Ectodermal cell (in vitro differentiated cells): ENCODE data around the gene SH3GL3.
A peak's percentile ranks its signal among the peaks of the same experiment; 100 is the strongest.

ENCODE experiments used
- H3K27ac ChIP-seq: 2 replicates; pipeline ENCODE4 v1.7.0; 2013; ENCODE audit warnings: mild to moderate bottlenecking, low read depth, low read length; ENCODE audit not compliant: insufficient read depth, poor library complexity, severe bottlenecking
- H3K27me3 ChIP-seq: 2 replicates; pipeline ENCODE4 v1.7.0; 2013; ENCODE audit warnings: mild to moderate bottlenecking, low read length; ENCODE audit not compliant: insufficient read depth, control insufficient read depth, poor library complexity, severe bottlenecking
- H3K36me3 ChIP-seq: one replicate; pipeline ENCODE4 v1.7.0; 2013; ENCODE audit warnings: low read length; ENCODE audit not compliant: control insufficient read depth, insufficient read depth
- H3K4me1 ChIP-seq: one replicate; pipeline ENCODE4 v1.7.0; 2013; ENCODE audit warnings: low read length; ENCODE audit not compliant: control insufficient read depth, insufficient read depth
- H3K4me3 ChIP-seq: 2 replicates; pipeline ENCODE4 v1.7.0; 2013; ENCODE audit warnings: low read depth, low read length, control low read depth; ENCODE audit not compliant: insufficient read depth
- H3K9me3 ChIP-seq: 2 replicates; pipeline ENCODE4 v1.7.0; 2013; ENCODE audit warnings: mild to moderate bottlenecking, low read length, moderate library complexity; ENCODE audit not compliant: control insufficient read depth
- WGBS, 2 experiments: methylation state at CpG; one replicate each; pipeline ENCODE4 v1.1.7; 2013; ENCODE audit warnings: missing lambda C conversion rate in 2 of 2; 5-methylcytosine and 5-hydroxymethylcytosine counted together

SH3GL3 gene

DNA sequence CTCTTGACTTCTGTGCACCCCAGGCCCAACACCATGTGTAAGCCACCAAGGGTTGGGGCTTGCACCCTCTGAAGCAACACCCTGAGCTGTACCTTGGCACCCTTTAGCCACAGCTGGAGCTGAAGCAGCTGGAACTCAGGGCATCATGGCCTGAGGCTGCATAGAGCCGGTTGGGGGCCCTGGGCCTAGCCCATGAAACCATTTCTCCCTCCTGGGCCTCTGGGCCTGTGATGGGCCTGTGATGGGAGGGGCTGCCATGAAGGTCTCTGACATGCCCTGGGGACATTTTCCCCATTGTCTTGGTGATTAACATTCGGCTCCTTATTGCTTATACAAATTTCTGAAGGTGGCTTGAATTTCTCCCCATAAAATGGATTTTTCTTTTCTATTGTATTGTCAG, 184.4 kb downstream of the SH3GL3 start:
- H3K27me3 ChIP-seq = no peaks in the 10 kb centered on the region
- WGBS, 2 experiments = 89 to 91% methylated on average over 2 of the region's 2 CpGs
- no peaks in the 10 kb centered on the region for H3K36me3 ChIP-seq
- no peaks in the 10 kb centered on the region for H3K4me1 ChIP-seq
- no peak overlapping the region for H3K4me3 ChIP-seq
- no peaks in the 10 kb centered on the region for H3K9me3 ChIP-seq
- H3K27ac ChIP-seq = no peak overlapping the region

DNA sequence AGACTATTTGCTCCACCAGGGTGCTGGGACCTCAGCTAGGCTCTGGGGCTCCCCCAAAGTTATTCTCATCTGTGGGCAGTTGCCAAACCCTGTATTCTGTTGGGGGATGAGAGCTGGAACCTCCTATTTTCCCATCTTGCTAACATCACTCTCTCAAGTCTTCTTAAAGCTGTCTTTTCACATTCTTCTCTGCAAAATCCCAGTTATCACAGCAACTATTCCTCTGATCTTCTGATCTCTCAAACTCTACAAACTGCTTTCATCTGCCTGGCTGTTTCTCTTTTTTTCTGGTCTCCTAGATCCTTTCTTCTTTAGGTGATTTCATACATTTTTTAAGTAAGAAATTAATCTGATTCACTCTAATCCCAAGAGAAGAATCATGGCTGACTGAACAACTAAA, 196.1 kb downstream of the SH3GL3 start:
- no peak overlapping the region for H3K27ac ChIP-seq
- no peaks in the 10 kb centered on the region for H3K4me1 ChIP-seq
- no peaks in the 10 kb centered on the region for H3K27me3 ChIP-seq
- H3K4me3 ChIP-seq = no peak overlapping the region
- H3K9me3 ChIP-seq = no peaks in the 10 kb centered on the region
- H3K36me3 ChIP-seq = no peaks in the 10 kb centered on the region

DNA sequence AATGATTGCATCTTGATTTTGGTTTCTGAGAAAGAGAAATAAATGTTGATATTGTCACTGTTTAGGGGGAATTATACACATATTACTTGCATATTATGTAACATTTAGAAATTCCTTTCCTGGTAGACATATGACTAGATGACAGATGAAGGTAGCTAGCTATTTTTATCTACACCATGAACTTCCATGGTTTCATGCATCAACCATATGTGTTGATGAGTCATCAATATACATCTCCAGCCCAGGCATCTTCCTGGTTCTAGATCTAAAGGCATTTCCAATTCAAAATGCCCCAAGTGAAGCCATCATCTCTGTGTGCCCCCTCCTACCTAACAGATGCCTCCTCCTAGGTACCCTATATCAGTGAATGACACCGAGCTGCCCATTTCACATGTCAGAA, 197.3 kb downstream of the SH3GL3 start:
- Histone ChIP-seq H3K4me1 (no peaks in the 10 kb centered on the region), H3K4me3 (no peak overlapping the region), H3K36me3 (no peaks in the 10 kb centered on the region), H3K27ac (no peak overlapping the region), H3K27me3 (no peaks in the 10 kb centered on the region), H3K9me3 (no peaks in the 10 kb centered on the region)
- 94 to 98% methylated on average over 1 of the region's 1 CpG for WGBS, 2 experiments

DNA sequence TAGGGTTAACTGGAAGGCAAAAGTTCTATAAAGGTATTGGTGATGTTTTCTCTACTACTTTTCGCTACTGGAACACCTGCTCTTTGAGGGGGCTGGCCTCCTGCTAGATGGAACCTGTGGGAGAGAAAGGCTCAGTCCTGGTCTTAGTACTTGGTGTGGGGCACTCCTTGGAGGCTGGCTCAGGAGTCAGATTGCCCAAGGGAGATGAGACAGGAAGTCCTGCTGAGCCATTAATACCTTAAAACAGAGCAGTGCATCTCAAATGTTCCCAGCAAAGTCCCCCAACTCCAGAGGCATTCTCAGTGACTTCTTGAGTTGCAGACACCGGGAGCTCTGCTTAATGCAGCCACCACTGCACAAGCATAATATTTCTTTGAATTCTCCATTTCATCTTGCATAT, 203.7 kb downstream of the SH3GL3 start:
- WGBS, 2 experiments = 91 to 94% methylated on average over 2 of the region's 2 CpGs
- Histone ChIP-seq H3K27me3 (peaks cover 41% of the 10 kb centered on the region), H3K9me3 (no peaks in the 10 kb centered on the region), H3K36me3 (no peaks in the 10 kb centered on the region), H3K27ac (no peak overlapping the region), H3K4me3 (no peak overlapping the region), H3K4me1 (peaks cover 3% of the 10 kb centered on the region)

GRCh38 chr15:83651541-83651940, 204.4 kb downstream of the SH3GL3 start:
- H3K4me1 ChIP-seq = peaks cover 4% of the 10 kb centered on the region
- H3K27me3 ChIP-seq = peaks cover 48% of the 10 kb centered on the region
- WGBS, 2 experiments = 93 to 95% methylated on average over 6 of the region's 6 CpGs
- H3K9me3 ChIP-seq = no peaks in the 10 kb centered on the region
- H3K36me3 ChIP-seq = no peaks in the 10 kb centered on the region
- H3K4me3 ChIP-seq = no peak overlapping the region
- no peak overlapping the region for H3K27ac ChIP-seq

- WGBS, 2 experiments = 87 to 96% methylated on average over 5 of the region's 5 CpGs
- Histone ChIP-seq H3K36me3 (no peaks in the 10 kb centered on the region), H3K4me1 (peaks cover 4% of the 10 kb centered on the region), H3K27me3 (peaks cover 54% of the 10 kb centered on the region), H3K9me3 (no peaks in the 10 kb centered on the region), H3K4me3 (no peak overlapping the region), H3K27ac (no peak overlapping the region)
These were observed 205.6 kb downstream of the SH3GL3 start for GRCh38 chr15:83652626-83653204.

GRCh38 chr15:83653288-83653638, 206.1 kb downstream of the SH3GL3 start:
- 31% methylated on average over 18 of the region's 18 CpGs for WGBS, 2 experiments
- Histone ChIP-seq H3K36me3 (no peaks in the 10 kb centered on the region), H3K4me1 (peaks cover 4% of the 10 kb centered on the region), H3K4me3 (peak overlapping the region; percentile 33), H3K27ac (no peak overlapping the region), H3K9me3 (no peaks in the 10 kb centered on the region), H3K27me3 (peaks cover 54% of the 10 kb centered on the region)

- peaks cover 54% of the 10 kb centered on the region for H3K27me3 ChIP-seq
- H3K4me3 ChIP-seq = peak within 1 kb of the TSS; percentile 40
- H3K9me3 ChIP-seq = no peaks in the 10 kb centered on the region
- peaks cover 4% of the 10 kb centered on the region for H3K4me1 ChIP-seq
- no peak within 1 kb of the TSS for H3K27ac ChIP-seq
- WGBS, 2 experiments = 1% methylated on average over 105 of the region's 105 CpGs
- H3K36me3 ChIP-seq = no peaks in the 10 kb centered on the region
These were observed 206.7 kb downstream of the SH3GL3 start, which contains the start of gene ADAMTSL3 for GRCh38 chr15:83653639-83654378. ADAMTSL3 (plus strand) TSS chr15:83654123; CDS start chr15:83655762, 1,639 bp downstream.

- H3K4me1 ChIP-seq = peaks cover 4% of the 10 kb centered on the region
- WGBS, 2 experiments = 10 to 11% methylated on average over 67 of the region's 67 CpGs
- peaks cover 54% of the 10 kb centered on the region for H3K27me3 ChIP-seq
These were observed 207.5 kb downstream of the SH3GL3 start for GRCh38 chr15:83654379-83655236.

DNA sequence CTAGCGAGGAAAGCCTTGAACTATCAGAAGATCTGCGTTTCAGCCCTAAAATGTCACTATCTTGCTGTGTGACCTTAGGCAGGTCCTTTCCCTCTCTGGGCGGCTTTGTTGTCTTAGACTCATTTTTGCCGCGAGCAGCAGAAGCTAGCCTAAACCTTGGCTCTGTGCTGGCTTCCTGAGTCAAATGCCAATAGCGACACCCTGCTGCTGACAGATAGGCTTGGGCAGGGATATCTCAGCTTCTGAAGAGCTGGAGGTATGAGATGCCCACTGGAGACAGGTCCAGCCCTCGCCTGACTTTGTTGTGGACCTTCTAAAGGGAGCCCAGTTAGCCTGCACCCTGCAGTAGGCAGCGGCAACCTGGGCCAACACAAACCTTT, 208.1 kb downstream of the SH3GL3 start:
- whole genome bisulfite sequencing, 2 experiments = 85 to 88% methylated on average over 8 of the region's 8 CpGs
- H3K4me1 ChIP-seq = peaks cover 4% of the 10 kb centered on the region
- no peaks in the 10 kb centered on the region for H3K36me3 ChIP-seq
- no peak overlapping the region for H3K27ac ChIP-seq
- H3K4me3 ChIP-seq = no peak overlapping the region
- H3K27me3 ChIP-seq = peaks cover 54% of the 10 kb centered on the region
- no peaks in the 10 kb centered on the region for H3K9me3 ChIP-seq

More at GRCh38 chr15:83654379-83655236, 207.5 kb downstream of the SH3GL3 start:
- Histone ChIP-seq H3K36me3 (no peaks in the 10 kb centered on the region), H3K27ac (no peak overlapping the region), H3K9me3 (no peaks in the 10 kb centered on the region), H3K4me3 (peak overlapping the region; percentile 40)
